CD14-positive monocyte (primary cell): ENCODE results near the gene CDH13. TPM values are rescaled to one million over a fixed set of nuclear protein-coding genes. Genes with fewer than 3 reads are reported as not detected.

ENCODE experiments used
- DNase-seq, 3 donors: peaks; one replicate each; pipeline ENCODE4 v3.0.0-alpha.2; 2011 to 2022
- H2AFZ ChIP-seq: 2 replicates; pipeline ENCODE4 v1.6.0; 2012; ENCODE audit warnings: mild to moderate bottlenecking, low read depth, low read length, inconsistent platforms; ENCODE audit not compliant: insufficient read depth, poor library complexity, severe bottlenecking
- H3K27ac ChIP-seq, 2 donors: 1 replicate in 1 of 2; 2 replicates in 1 of 2; pipeline ENCODE4 v1.5.1; 2012 to 2013; ENCODE audit warnings: low read length in 2 of 2, control low read depth in 1 of 2, inconsistent platforms in 1 of 2, low read depth in 1 of 2, mild to moderate bottlenecking in 1 of 2
- H3K27me3 ChIP-seq, 2 donors: one replicate each; pipeline versions ENCODE4 v1.6.0 to v1.6.1; 2011 to 2013; ENCODE audit warnings: low read length in 2 of 2; ENCODE audit not compliant: control insufficient read depth in 2 of 2, insufficient read depth in 2 of 2
- H3K36me3 ChIP-seq, 2 donors: replicated peaks in 1 of 2; 1 replicate in 1 of 2; 2 replicates in 1 of 2; pipeline versions ENCODE4 v1.5.1 to v1.6.1; 2012 to 2013; ENCODE audit warnings: low read length in 2 of 2, control low read depth in 1 of 2, inconsistent platforms in 1 of 2, mild to moderate bottlenecking in 1 of 2; ENCODE audit not compliant: insufficient read depth in 2 of 2, control insufficient read depth in 1 of 2
- H3K4me1 ChIP-seq, 2 donors: 1 replicate in 1 of 2; 2 replicates in 1 of 2; pipeline versions ENCODE4 v1.5.1 to v1.6.1; 2012 to 2013; ENCODE audit warnings: low read length in 2 of 2, control low read depth in 1 of 2, inconsistent platforms in 1 of 2, mild to moderate bottlenecking in 1 of 2, moderate library complexity in 1 of 2; ENCODE audit not compliant: insufficient read depth in 2 of 2, control insufficient read depth in 1 of 2
- H3K4me2 ChIP-seq: replicated peaks from 2 replicates; pipeline ENCODE3; 2012; ENCODE audit warnings: low read length, moderate library complexity, mild to moderate bottlenecking; ENCODE audit not compliant: poor library complexity, severe bottlenecking; ENCODE audit errors: extremely low read depth
- H3K4me3 ChIP-seq, 3 experiments: fragments of 200-600 bp in 1 of 3; sonication (generic) in 1 of 3; replicated peaks in 1 of 3; 1 replicate in 2 of 3; 2 replicates in 1 of 3; pipeline ENCODE4 v1.5.1; 2011 to 2013; ENCODE audit warnings: low read length in 3 of 3, mild to moderate bottlenecking in 3 of 3, control low read depth in 2 of 3, low read depth in 2 of 3, inconsistent platforms in 1 of 3, moderate library complexity in 1 of 3
- H3K79me2 ChIP-seq: 2 replicates; pipeline ENCODE4 v1.6.0; 2012; ENCODE audit warnings: mild to moderate bottlenecking, control low read depth, inconsistent platforms, low read length, moderate library complexity; ENCODE audit not compliant: insufficient read depth
- H3K9ac ChIP-seq: 2 replicates; pipeline ENCODE4 v1.6.0; 2017; ENCODE audit warnings: low read length, mild to moderate bottlenecking; ENCODE audit not compliant: insufficient read depth, poor library complexity, severe bottlenecking
- H3K9me3 ChIP-seq, 2 donors: replicated peaks in 1 of 2; 1 replicate in 1 of 2; 2 replicates in 1 of 2; pipeline versions ENCODE4 v1.5.1 to v1.6.1; 2012 to 2013; ENCODE audit warnings: low read length in 2 of 2, control low read depth in 1 of 2; ENCODE audit not compliant: control insufficient read depth in 1 of 2, insufficient read depth in 1 of 2
- H4K20me1 ChIP-seq: 2 replicates; pipeline ENCODE4 v1.6.0; 2012; ENCODE audit warnings: mild to moderate bottlenecking, low read length, control low read depth, moderate library complexity; ENCODE audit not compliant: insufficient read depth
- H3K27ac Mint-ChIP-seq, 7 donors: one replicate each; pipeline ENCODE4 v1.8.0; 2020; ENCODE audit warnings: mild to moderate bottlenecking in 7 of 7, mixed read lengths in 7 of 7, moderate library complexity in 6 of 7, inconsistent platforms in 2 of 7
- H3K27me3 Mint-ChIP-seq, 3 donors: one replicate each; pipeline ENCODE4 v1.8.0; 2021 to 2022; ENCODE audit warnings: low read depth in 3 of 3, mild to moderate bottlenecking in 3 of 3, mixed read lengths in 3 of 3, moderate library complexity in 3 of 3, inconsistent platforms in 1 of 3
- H3K36me3 Mint-ChIP-seq, 2 donors: one replicate each; pipeline ENCODE4 v1.8.0; 2020; ENCODE audit warnings: mixed read lengths in 2 of 2, inconsistent platforms in 1 of 2, mild to moderate bottlenecking in 1 of 2
- H3K4me1 Mint-ChIP-seq: one replicate; pipeline ENCODE4 v1.8.0; 2020; ENCODE audit warnings: mild to moderate bottlenecking, mixed read lengths
- H3K4me3 Mint-ChIP-seq, 2 donors: one replicate each; pipeline ENCODE4 v1.8.0; 2020; ENCODE audit warnings: mild to moderate bottlenecking in 2 of 2, mixed read lengths in 2 of 2, moderate library complexity in 1 of 2
- H3K9me3 Mint-ChIP-seq, 7 donors: one replicate each; pipeline ENCODE4 v1.8.0; 2020 to 2022; ENCODE audit warnings: mixed read lengths in 7 of 7, mild to moderate bottlenecking in 6 of 7, moderate library complexity in 6 of 7, inconsistent platforms in 2 of 7
- CTCF ChIP-seq: fragments of 200-600 bp; IDR thresholded peaks from one replicate; pipeline ENCODE4 v1.8.0; 2022; ENCODE audit warnings: antibody characterized with exemption, mild to moderate bottlenecking
- WGBS: methylation state at CpG from one replicate; pipeline ENCODE4 v1.1.5; 2013; ENCODE audit warnings: missing lambda C conversion rate; ENCODE audit not compliant: insufficient coverage; 5-methylcytosine and 5-hydroxymethylcytosine counted together
- intact Hi-C, 2 donors: fragments of 100-400 bp; cut with micrococcal nuclease; formaldehyde crosslinking; loops; one replicate each; pipeline versions ENCODE4 v1.15.0 to v1.15.1; 2023
- polyA plus RNA-seq, 3 donors: library from polyadenylated mRNA; depleted of rRNA in 1 of 3; unstranded in 2 of 3; stranded (reverse) in 1 of 3; fragments of 300-500 nt in 2 of 3; fragments of >200 nt in 1 of 3; fragmentation: Illumina TruSeq in 2 of 3; gene quantifications; 1 replicate in 2 of 3; 2 replicates in 1 of 3; pipeline ENCODE4 v1.2.3, GENCODE V29; 2012 to 2021

The CDH13 gene
- polyA plus RNA-seq, 3 donors = 0.13 to 0.19 TPM; not detected in 1

GRCh38 chr16:83589576-83589975 is 962.8 kb downstream of the CDH13 start:
- Mint-ChIP-seq H3K27ac (no peak overlapping the region), H3K4me3 (no peak overlapping the region), H3K36me3 (no peaks in the 10 kb centered on the region), H3K27me3 (peaks cover 2 to 14% (median 6%) of the 10 kb centered on the region in 3 donors), H3K9me3 (peaks cover 0 to 2% (median 0%) of the 10 kb centered on the region in 7 donors), H3K4me1 (no peaks in the 10 kb centered on the region)
- Histone ChIP-seq H3K4me3 (no peak overlapping the region), H3K9ac (no peak overlapping the region), H3K4me2 (no peak overlapping the region), H3K4me1 (no peaks in the 10 kb centered on the region), H3K27me3 (no peaks in the 10 kb centered on the region), H3K36me3 (no peaks in the 10 kb centered on the region), H4K20me1 (no peaks in the 10 kb centered on the region), H2AFZ (no peak overlapping the region), H3K79me2 (no peaks in the 10 kb centered on the region), H3K9me3 (no peaks in the 10 kb centered on the region), H3K27ac (no peak overlapping the region)
- no peak for TF ChIP-seq CTCF
- no peak for DNase-seq
- WGBS = 96% methylated on average over 3 of the region's 6 CpGs
- intact Hi-C loops = no loop called here

GRCh38 chr16:83592778-83593177 is 966.0 kb downstream of the CDH13 start:
- H3K4me3 Mint-ChIP-seq = no peak overlapping the region
- no peak for DNase-seq
- no peak for TF ChIP-seq CTCF
- H3K36me3 Mint-ChIP-seq = no peaks in the 10 kb centered on the region
- no peaks in the 10 kb centered on the region for H4K20me1 ChIP-seq
- no CpG with 5 or more reads among the region's 7 CpGs for WGBS
- no peaks in the 10 kb centered on the region for H3K27me3 ChIP-seq
- no peak overlapping the region for H3K4me2 ChIP-seq
- intact Hi-C loops = no loop called here
- no peak overlapping the region for H3K4me3 ChIP-seq
- H3K4me1 ChIP-seq = no peaks in the 10 kb centered on the region
- peaks cover 1 to 7% (median 1%) of the 10 kb centered on the region in 3 donors for H3K27me3 Mint-ChIP-seq
- H3K27ac ChIP-seq = no peak overlapping the region
- H3K9me3 ChIP-seq = no peaks in the 10 kb centered on the region
- no peak overlapping the region for H3K27ac Mint-ChIP-seq
- no peak overlapping the region for H2AFZ ChIP-seq
- H3K4me1 Mint-ChIP-seq = no peaks in the 10 kb centered on the region
- no peaks in the 10 kb centered on the region for H3K36me3 ChIP-seq
- H3K9me3 Mint-ChIP-seq = peaks cover 0 to 4% (median 2%) of the 10 kb centered on the region in 7 donors
- H3K9ac ChIP-seq = no peak overlapping the region
- H3K79me2 ChIP-seq = no peaks in the 10 kb centered on the region
